Lower leg skin (tissue), 3 donors: ENCODE data around the gene CLEC4F.

ENCODE experiments used
- POLR2A ChIP-seq, 2 donors: fragments of 450-650 bp; IDR thresholded peaks; one replicate each; pipeline ENCODE4 v1.6.1; 2016 to 2017; ENCODE audit warnings: antibody characterized with exemption in 2 of 2, mild to moderate bottlenecking in 1 of 2, moderate library complexity in 1 of 2
- TF ChIP-seq, protein P1 (sequence below), 3 donors: fragments of 450-650 bp; IDR thresholded peaks; one replicate each; pipeline ENCODE4 v1.5.1; 2016; ENCODE audit warnings: antibody characterized with exemption in 3 of 3, mild to moderate bottlenecking in 3 of 3, moderate library complexity in 2 of 3

DNA sequence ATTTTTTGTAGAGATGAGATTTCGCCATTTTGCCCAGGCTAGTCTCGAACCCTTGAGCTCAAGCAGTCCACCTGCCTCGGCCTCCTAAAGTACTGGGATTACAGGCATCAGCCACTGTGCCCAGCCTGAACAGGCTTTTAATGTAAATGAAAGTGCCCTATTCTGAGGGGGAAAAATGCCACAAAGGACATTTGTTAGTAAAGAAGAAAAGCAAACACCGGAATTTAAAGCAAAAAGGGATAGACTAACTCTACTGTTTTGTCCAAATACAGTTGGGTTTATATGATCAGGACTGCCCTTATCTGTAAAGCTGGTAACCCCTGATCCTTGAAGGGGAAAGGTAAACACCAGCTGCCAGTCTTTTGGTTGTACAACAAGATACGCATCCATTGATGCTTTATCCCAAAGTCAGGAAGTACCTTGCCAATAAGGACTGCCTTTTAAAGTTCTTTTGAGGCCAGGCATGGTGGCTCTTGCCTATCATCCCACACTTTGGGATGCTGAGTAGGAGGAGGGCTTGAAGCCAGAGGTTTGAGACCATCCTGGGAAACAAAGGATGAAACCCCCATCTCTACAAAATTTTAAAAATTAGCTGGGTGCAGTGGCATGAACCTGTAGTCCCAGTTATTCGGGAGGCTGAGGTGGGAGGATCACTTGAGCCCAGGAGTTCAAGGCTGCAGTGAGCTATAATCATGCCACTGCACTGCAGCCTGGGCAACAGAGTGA lies 13.1 kb downstream of the CLEC4F start:
- TF ChIP-seq, protein P1, sequence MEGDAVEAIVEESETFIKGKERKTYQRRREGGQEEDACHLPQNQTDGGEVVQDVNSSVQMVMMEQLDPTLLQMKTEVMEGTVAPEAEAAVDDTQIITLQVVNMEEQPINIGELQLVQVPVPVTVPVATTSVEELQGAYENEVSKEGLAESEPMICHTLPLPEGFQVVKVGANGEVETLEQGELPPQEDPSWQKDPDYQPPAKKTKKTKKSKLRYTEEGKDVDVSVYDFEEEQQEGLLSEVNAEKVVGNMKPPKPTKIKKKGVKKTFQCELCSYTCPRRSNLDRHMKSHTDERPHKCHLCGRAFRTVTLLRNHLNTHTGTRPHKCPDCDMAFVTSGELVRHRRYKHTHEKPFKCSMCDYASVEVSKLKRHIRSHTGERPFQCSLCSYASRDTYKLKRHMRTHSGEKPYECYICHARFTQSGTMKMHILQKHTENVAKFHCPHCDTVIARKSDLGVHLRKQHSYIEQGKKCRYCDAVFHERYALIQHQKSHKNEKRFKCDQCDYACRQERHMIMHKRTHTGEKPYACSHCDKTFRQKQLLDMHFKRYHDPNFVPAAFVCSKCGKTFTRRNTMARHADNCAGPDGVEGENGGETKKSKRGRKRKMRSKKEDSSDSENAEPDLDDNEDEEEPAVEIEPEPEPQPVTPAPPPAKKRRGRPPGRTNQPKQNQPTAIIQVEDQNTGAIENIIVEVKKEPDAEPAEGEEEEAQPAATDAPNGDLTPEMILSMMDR (IDR thresholded peaks at IDR 0.05): no peak
- no peak for TF ChIP-seq POLR2A (IDR thresholded peaks at IDR 0.05)
